A549 (cell line): ENCODE data around the gene STAB2.

Experiments
- CTCF ChIP-seq: fragments of >200 bp; sonication (Bioruptor Twin); formaldehyde crosslinking; IDR thresholded peaks from 3 replicates; pipeline ENCODE4 v1.5.1; 2016
- ESRRA ChIP-seq: fragments of 150-350 bp; IDR thresholded peaks from 2 replicates; pipeline ENCODE4 v1.6.1; 2014; ENCODE audit warnings: mild to moderate bottlenecking, low read length, borderline replicate concordance
- HOXB13 ChIP-seq: fragments of 250-450 bp; sonication (Bioruptor Pico); IDR thresholded peaks from 2 replicates; pipeline ENCODE4 v1.5.0; 2020; ENCODE audit warnings: low read depth, mild to moderate bottlenecking, moderate library complexity
- JUN ChIP-seq, 2 experiments: fragments of >200 bp; sonication (Bioruptor Twin); formaldehyde crosslinking; IDR thresholded peaks; 2 replicates in 1 of 2; 3 replicates in 1 of 2; pipeline ENCODE4 v1.6.1; 2016 to 2017
- POLR2A ChIP-seq: IDR thresholded peaks from 2 replicates; pipeline ENCODE4 v1.6.1; 2012; ENCODE audit warnings: mild to moderate bottlenecking, low read length
- RCOR1 ChIP-seq: fragments of 150-350 bp; IDR thresholded peaks from 2 replicates; pipeline ENCODE4 v1.6.1; 2014; ENCODE audit warnings: antibody characterized with exemption, low read length, low read depth
- REST ChIP-seq: fragments of 200-600 bp; sonication (generic); IDR thresholded peaks from 2 replicates; pipeline ENCODE4 v1.6.1; 2016; ENCODE audit warnings: antibody characterized with exemption, mild to moderate bottlenecking, moderate library complexity
- RFX5 ChIP-seq: fragments of 450-650 bp; IDR thresholded peaks from 2 replicates; pipeline ENCODE4 v1.7.1; 2014; ENCODE audit warnings: antibody characterized with exemption, mild to moderate bottlenecking, moderate library complexity
- USF2 ChIP-seq: fragments of 450-650 bp; IDR thresholded peaks from 2 replicates; pipeline ENCODE4 v1.6.1; 2014; ENCODE audit warnings: antibody characterized with exemption
- ZFP36 ChIP-seq: fragments of 450-650 bp; IDR thresholded peaks from 2 replicates; pipeline ENCODE4 v1.6.1; 2014; ENCODE audit warnings: borderline replicate concordance; ENCODE audit not compliant: partially characterized antibody
- TF ChIP-seq, protein P1 (sequence below): IDR thresholded peaks from 2 replicates; pipeline ENCODE4 v1.6.1; 2012

GRCh38 chr12:103813426-103813825 is 226.4 kb downstream of the STAB2 start:
- TF ChIP-seq ESRRA = no peak
- TF ChIP-seq JUN (IDR thresholded peaks at IDR 0.05) = no peak
- TF ChIP-seq CTCF = no peak
- no peak for TF ChIP-seq POLR2A
- TF ChIP-seq RFX5 = no peak
- TF ChIP-seq, protein P1, sequence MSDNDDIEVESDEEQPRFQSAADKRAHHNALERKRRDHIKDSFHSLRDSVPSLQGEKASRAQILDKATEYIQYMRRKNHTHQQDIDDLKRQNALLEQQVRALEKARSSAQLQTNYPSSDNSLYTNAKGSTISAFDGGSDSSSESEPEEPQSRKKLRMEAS = no peak
- TF ChIP-seq REST = no peak
- TF ChIP-seq USF2 = no peak
- no peak for TF ChIP-seq ZFP36
- TF ChIP-seq HOXB13 = no peak
- TF ChIP-seq RCOR1 = no peak
